IMR-90 (cell line): ENCODE data around the gene ATP9B.

Experiments used
- BHLHE40 ChIP-seq: fragments of 150-350 bp; IDR thresholded peaks from 2 replicates; pipeline ENCODE4 v1.6.1; 2016; ENCODE audit warnings: mild to moderate bottlenecking, low read depth, low read length
- FOS ChIP-seq: fragments of 150-350 bp; IDR thresholded peaks from 2 replicates; pipeline ENCODE4 v1.6.1; 2016; ENCODE audit warnings: low read depth, low read length
- MAFK ChIP-seq: IDR thresholded peaks from 2 replicates; pipeline ENCODE4 v1.6.1; 2012; ENCODE audit warnings: low read depth, low read length, improper control_type of control experiment
- MXI1 ChIP-seq: IDR thresholded peaks from 2 replicates; pipeline ENCODE4 v1.6.1; 2012; ENCODE audit warnings: low read depth, mild to moderate bottlenecking, low read length, moderate library complexity, borderline replicate concordance
- POLR2A ChIP-seq: IDR thresholded peaks from 2 replicates; pipeline ENCODE4 v1.6.1; 2012; ENCODE audit warnings: mild to moderate bottlenecking, low read depth, low read length
- RAD21 ChIP-seq: IDR thresholded peaks from 2 replicates; pipeline ENCODE4 v1.6.1; 2012; ENCODE audit warnings: low read length, improper control_type of control experiment
- RFX5 ChIP-seq: IDR thresholded peaks from 2 replicates; pipeline ENCODE4 v1.8.0; 2012; ENCODE audit warnings: low read depth, mild to moderate bottlenecking, low read length, moderate library complexity
- SMC3 ChIP-seq: fragments of 150-350 bp; IDR thresholded peaks from 2 replicates; pipeline ENCODE4 v1.6.1; 2016; ENCODE audit warnings: low read depth, mild to moderate bottlenecking, antibody characterized with exemption, low read length, moderate library complexity
- TF ChIP-seq, protein P1 (sequence below): conservative IDR thresholded peaks from 2 replicates; pipeline ENCODE4 v1.5.1; 2012; ENCODE audit warnings: mild to moderate bottlenecking, low read depth, low read length, improper control_type of control experiment
- TF ChIP-seq, protein P2 (sequence below): fragments of 150-350 bp; IDR thresholded peaks from 2 replicates; pipeline ENCODE4 v1.6.1; 2017; ENCODE audit warnings: mild to moderate bottlenecking, antibody characterized with exemption, low read length, low read depth

DNA sequence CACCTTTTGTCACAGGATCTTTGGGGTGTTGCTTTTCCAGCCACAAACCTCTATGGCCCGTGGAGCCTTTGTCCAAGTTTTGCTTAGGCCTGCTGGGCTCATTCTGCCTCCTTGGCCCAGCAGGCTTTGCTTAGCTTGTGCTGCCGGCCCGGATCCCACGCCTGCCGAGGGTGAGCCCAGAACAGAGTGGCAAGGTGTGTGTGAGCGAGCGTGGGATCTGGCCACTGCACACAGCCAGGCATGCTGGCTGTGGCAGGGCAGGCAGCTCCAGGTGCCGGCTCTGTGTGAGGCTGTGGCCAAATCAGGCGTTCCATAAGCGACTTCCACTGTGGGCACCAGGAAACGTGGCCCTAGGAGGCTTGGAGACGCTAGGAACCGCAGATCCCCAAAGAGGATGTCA is 97.5 kb downstream of the ATP9B start:
- TF ChIP-seq, protein P1, sequence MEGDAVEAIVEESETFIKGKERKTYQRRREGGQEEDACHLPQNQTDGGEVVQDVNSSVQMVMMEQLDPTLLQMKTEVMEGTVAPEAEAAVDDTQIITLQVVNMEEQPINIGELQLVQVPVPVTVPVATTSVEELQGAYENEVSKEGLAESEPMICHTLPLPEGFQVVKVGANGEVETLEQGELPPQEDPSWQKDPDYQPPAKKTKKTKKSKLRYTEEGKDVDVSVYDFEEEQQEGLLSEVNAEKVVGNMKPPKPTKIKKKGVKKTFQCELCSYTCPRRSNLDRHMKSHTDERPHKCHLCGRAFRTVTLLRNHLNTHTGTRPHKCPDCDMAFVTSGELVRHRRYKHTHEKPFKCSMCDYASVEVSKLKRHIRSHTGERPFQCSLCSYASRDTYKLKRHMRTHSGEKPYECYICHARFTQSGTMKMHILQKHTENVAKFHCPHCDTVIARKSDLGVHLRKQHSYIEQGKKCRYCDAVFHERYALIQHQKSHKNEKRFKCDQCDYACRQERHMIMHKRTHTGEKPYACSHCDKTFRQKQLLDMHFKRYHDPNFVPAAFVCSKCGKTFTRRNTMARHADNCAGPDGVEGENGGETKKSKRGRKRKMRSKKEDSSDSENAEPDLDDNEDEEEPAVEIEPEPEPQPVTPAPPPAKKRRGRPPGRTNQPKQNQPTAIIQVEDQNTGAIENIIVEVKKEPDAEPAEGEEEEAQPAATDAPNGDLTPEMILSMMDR, result no peak
- no peak for TF ChIP-seq POLR2A
- no peak for TF ChIP-seq RAD21
- no peak for TF ChIP-seq BHLHE40
- no peak for TF ChIP-seq FOS
- no peak for TF ChIP-seq SMC3
- TF ChIP-seq, protein P2, sequence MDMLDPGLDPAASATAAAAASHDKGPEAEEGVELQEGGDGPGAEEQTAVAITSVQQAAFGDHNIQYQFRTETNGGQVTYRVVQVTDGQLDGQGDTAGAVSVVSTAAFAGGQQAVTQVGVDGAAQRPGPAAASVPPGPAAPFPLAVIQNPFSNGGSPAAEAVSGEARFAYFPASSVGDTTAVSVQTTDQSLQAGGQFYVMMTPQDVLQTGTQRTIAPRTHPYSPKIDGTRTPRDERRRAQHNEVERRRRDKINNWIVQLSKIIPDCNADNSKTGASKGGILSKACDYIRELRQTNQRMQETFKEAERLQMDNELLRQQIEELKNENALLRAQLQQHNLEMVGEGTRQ, result no peak
- TF ChIP-seq MXI1, result no peak
- TF ChIP-seq MAFK, result no peak
- TF ChIP-seq RFX5, result no peak
